ENCODE measurements around the gene MPRIP.

DNA sequence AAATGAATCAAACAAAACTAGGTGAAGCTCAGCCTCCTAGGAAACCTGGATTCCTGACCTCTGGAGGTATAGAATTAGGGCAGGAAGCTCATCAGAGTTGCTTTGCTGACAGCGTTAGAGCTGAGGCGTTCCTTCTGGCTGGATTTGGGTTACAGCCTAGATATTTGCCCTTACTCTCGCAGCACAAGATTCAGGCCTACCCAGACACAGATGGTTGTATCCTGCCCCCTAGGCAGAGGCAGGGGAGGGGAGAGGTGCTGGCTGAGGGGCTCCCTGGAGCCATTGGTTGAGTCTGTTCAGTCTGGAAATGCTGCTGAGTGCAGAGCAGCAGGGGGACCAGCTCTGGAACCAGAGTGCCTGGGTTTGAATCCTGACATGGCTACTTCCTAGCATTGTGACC lies 78.4 kb downstream of the MPRIP start:
- TF ChIP-seq, protein P1, sequence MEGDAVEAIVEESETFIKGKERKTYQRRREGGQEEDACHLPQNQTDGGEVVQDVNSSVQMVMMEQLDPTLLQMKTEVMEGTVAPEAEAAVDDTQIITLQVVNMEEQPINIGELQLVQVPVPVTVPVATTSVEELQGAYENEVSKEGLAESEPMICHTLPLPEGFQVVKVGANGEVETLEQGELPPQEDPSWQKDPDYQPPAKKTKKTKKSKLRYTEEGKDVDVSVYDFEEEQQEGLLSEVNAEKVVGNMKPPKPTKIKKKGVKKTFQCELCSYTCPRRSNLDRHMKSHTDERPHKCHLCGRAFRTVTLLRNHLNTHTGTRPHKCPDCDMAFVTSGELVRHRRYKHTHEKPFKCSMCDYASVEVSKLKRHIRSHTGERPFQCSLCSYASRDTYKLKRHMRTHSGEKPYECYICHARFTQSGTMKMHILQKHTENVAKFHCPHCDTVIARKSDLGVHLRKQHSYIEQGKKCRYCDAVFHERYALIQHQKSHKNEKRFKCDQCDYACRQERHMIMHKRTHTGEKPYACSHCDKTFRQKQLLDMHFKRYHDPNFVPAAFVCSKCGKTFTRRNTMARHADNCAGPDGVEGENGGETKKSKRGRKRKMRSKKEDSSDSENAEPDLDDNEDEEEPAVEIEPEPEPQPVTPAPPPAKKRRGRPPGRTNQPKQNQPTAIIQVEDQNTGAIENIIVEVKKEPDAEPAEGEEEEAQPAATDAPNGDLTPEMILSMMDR (IDR thresholded peaks at IDR 0.05), result no peak
- no peak for TF ChIP-seq POLR2A (IDR thresholded peaks at IDR 0.05)
